Lower leg skin (tissue), 3 donors: Measurements from ENCODE around the gene AFAP1L1.

Experiments
- POLR2A ChIP-seq, 2 donors: fragments of 450-650 bp; IDR thresholded peaks; one replicate each; pipeline ENCODE4 v1.6.1; 2016 to 2017; ENCODE audit warnings: antibody characterized with exemption in 2 of 2, mild to moderate bottlenecking in 1 of 2, moderate library complexity in 1 of 2
- TF ChIP-seq, protein P1 (sequence below), 3 donors: fragments of 450-650 bp; IDR thresholded peaks; one replicate each; pipeline ENCODE4 v1.5.1; 2016; ENCODE audit warnings: antibody characterized with exemption in 3 of 3, mild to moderate bottlenecking in 3 of 3, moderate library complexity in 2 of 3

DNA sequence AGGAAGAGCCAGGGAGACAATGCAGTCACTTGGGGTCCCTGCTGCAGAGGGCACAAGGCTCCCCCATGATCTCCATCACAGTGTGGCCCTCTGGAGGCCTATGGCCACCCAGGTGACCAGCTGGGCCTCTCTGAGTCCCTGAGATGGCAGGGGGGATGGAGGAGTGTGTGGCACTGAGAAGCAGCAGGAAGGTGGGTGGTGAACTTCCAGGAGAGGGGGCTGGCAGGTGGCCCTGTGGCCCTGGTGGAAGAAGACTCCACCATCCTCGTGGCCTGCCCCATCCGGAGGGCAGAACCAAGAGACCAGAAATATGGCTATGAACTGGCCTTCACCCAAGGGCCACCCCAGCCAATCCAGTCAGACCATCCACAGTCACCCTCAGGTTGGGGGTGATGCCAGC, 31.7 kb upstream of the AFAP1L1 start:
- TF ChIP-seq POLR2A (IDR thresholded peaks at IDR 0.05) = no peak
- TF ChIP-seq, protein P1, sequence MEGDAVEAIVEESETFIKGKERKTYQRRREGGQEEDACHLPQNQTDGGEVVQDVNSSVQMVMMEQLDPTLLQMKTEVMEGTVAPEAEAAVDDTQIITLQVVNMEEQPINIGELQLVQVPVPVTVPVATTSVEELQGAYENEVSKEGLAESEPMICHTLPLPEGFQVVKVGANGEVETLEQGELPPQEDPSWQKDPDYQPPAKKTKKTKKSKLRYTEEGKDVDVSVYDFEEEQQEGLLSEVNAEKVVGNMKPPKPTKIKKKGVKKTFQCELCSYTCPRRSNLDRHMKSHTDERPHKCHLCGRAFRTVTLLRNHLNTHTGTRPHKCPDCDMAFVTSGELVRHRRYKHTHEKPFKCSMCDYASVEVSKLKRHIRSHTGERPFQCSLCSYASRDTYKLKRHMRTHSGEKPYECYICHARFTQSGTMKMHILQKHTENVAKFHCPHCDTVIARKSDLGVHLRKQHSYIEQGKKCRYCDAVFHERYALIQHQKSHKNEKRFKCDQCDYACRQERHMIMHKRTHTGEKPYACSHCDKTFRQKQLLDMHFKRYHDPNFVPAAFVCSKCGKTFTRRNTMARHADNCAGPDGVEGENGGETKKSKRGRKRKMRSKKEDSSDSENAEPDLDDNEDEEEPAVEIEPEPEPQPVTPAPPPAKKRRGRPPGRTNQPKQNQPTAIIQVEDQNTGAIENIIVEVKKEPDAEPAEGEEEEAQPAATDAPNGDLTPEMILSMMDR (IDR thresholded peaks at IDR 0.05) = no peak
